Neural progenitor cell (in vitro differentiated cells): ENCODE results near the gene CHD6.

ENCODE experiments used
- CTCF ChIP-seq: fragments of 200-600 bp; sonication (generic); IDR thresholded peaks from 2 replicates; pipeline ENCODE4 v1.5.1; 2017; ENCODE audit warnings: antibody characterized with exemption, mild to moderate bottlenecking
- EZH2 ChIP-seq: fragments of 200-600 bp; sonication (generic); IDR thresholded peaks from 2 replicates; pipeline ENCODE4 v1.6.1; 2017; ENCODE audit warnings: antibody characterized with exemption, mild to moderate bottlenecking, moderate library complexity
- EZH2phosphoT487 ChIP-seq: fragments of 200-600 bp; sonication (generic); IDR thresholded peaks from 2 replicates; pipeline ENCODE4 v1.6.1; 2017; ENCODE audit warnings: antibody characterized with exemption

- TF ChIP-seq EZH2 (no peak), CTCF (no peak), EZH2phosphoT487 (no peak)
These were observed 77.7 kb downstream of the CHD6 start for GRCh38 chr20:41540459-41540858.
